Gastrocnemius medialis (tissue), 4 donors: ENCODE measurements around the gene NDNF.

ENCODE experiments used
- POLR2A ChIP-seq, 2 donors: fragments of 450-650 bp; IDR thresholded peaks; one replicate each; pipeline ENCODE4 v1.6.1; 2017; ENCODE audit warnings: antibody characterized with exemption in 2 of 2, mild to moderate bottlenecking in 2 of 2, moderate library complexity in 2 of 2
- TF ChIP-seq, protein P1 (sequence below), 5 experiments: fragments of 450-650 bp in 3 of 5; fragments of 200-600 bp in 2 of 5; sonication (generic) in 2 of 5; IDR thresholded peaks in 4 of 5; conservative IDR thresholded peaks in 1 of 5; 1 replicate in 4 of 5; 2 replicates in 1 of 5; pipeline ENCODE4 v1.5.1; 2016 to 2019; ENCODE audit warnings: antibody characterized with exemption in 5 of 5, mild to moderate bottlenecking in 3 of 5, moderate library complexity in 3 of 5

DNA sequence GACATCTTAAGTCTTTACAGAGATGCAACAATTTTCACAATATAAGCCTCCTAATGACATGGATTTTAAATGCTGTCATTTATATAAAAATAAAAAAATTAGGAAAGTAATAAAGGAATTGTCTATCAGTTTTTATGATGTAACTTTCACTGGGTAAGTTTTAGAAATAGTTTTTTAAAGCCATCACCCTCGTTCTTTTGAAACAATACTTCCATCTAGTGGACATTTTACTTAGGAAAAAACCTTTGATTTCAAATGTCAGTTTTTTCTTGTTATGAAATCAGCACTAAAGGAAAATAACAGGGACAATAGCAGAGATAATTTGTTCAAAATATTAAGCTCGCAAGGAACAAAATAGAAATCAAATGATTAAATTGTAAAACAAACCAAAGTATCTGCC, 24.3 kb upstream of the NDNF start:
- TF ChIP-seq POLR2A (IDR thresholded peaks at IDR 0.05) = no peak
- TF ChIP-seq, protein P1, sequence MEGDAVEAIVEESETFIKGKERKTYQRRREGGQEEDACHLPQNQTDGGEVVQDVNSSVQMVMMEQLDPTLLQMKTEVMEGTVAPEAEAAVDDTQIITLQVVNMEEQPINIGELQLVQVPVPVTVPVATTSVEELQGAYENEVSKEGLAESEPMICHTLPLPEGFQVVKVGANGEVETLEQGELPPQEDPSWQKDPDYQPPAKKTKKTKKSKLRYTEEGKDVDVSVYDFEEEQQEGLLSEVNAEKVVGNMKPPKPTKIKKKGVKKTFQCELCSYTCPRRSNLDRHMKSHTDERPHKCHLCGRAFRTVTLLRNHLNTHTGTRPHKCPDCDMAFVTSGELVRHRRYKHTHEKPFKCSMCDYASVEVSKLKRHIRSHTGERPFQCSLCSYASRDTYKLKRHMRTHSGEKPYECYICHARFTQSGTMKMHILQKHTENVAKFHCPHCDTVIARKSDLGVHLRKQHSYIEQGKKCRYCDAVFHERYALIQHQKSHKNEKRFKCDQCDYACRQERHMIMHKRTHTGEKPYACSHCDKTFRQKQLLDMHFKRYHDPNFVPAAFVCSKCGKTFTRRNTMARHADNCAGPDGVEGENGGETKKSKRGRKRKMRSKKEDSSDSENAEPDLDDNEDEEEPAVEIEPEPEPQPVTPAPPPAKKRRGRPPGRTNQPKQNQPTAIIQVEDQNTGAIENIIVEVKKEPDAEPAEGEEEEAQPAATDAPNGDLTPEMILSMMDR (IDR thresholded peaks at IDR 0.05 in 4 of 5, conservative IDR thresholded peaks at IDR 0.05 in 1 of 5) = peak in 4 of 5 experiments; percentile 11 to 62 (median 50)
